GOT3 (cell line): ENCODE measurements around the gene GGT5.
"Not testable (repeated sequence)": the region's sequence is repeated elsewhere in the genome, so short reads cannot be mapped to it uniquely, and the experiment has no call there.

Source experiments
- DNase-seq: peaks from one replicate; lab custom pipeline; 2025; ENCODE audit warnings: mixed read lengths; lab: John Stamatoyannopoulos, UW

Gene GGT5

DNA sequence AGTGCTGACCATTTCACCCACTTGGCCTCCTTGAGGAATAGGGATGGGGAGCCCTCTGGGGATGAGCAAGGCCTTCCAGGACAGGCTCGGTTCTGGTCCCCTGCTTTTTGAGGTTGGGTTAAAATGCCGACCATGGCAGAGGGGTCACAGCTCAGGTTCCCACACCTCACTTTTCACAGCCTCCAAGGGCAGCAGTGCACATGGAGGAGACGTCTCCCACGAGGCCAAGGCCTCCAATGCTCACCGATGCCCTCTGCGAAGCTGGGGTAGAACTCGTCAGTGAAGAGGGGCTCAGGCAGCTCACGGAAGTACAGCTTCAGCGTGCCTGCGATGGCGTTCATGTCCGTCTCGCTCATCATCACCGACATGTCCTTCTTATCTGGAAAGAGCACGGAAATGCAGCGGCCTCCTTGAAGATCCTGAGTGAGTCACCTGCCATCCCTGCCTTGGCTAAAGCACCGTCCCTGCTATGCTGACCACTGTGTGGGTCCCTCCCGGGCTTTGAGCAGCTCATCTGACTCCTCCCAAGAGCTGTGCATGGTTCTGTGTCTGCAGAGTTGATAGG, 17.4 kb upstream of the GGT5 start:
- not testable (repeated sequence) for DNase-seq

DNA sequence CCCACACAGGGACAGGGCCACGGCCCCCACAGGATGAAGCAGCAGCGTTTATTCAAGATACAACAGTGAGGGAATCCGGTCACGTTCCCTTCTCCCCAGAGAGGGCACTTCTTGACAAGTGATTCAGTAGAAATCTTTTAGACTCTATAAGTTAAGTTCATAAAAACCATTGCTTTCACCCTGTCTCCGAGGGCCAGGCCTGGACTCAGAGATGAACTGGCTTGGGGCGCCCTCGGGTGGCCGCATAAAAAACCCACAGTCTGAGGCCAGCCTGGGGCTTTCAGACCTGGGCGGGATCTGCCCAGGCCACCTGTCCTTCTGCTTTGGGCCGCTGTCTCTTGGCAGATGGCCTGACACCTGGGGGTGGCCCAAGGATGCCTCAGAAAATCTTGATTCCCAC, 14.6 kb upstream of the GGT5 start:
- not testable (repeated sequence) for DNase-seq

DNA sequence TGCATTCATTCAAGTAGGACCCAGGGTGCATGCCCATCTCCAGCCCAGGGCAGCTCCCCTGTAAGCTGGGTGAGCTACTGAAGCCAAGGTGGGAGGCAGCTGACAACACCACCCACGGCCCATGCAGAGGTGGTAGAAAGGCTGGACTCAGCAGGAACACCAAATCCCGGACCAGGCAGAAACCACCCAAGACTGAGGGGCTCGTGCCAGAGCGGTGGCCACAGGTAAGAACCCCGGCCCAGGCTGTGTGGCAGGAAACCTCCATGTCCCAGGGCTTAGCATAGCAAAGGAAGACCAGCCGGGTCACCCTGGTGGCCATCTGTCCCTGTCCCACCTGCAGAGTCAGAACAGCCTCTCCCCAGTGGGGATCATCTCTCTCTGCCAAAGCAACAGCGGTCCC, 11.9 kb upstream of the GGT5 start:
- not testable (repeated sequence) for DNase-seq

DNA sequence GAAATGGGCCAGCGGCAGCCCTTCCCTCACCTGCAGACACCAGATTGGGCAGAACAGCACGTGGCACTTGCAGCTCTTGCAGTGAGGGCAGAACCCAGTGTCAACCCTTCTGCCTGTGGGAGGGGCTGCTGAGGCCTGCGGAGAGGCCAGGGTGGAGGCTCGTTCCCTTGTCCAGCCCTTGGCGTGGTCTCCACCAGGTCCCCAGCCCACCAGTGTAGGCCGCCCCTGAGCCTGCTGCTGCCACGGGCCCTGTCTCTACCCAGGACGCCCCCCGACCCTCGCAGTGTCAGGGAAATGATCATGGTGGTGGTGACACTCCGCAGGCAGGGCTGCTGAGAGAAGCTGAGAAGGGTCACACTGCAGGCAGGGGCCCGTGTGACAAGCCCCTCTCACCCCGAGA, 11.3 kb upstream of the GGT5 start:
- not testable (repeated sequence) for DNase-seq

DNA sequence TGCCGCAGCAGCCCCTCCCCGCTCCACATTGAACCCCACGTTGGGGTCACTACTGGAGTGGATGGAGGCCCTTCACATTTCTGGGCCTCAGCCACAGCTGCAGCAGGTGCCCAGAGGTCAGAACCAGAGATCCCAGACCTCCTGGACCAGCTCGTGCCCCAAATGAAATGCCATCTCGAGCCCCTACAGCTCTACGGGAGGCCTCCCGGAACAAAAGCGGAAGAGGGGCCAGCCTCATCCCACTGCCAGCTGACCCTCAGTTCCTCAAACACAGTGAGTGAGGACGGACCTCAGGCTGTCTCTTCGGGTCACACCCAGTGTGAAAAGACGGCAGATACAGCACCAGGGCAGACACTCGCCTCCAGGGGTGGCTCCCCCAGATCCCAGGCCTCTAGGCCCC, 8.2 kb upstream of the GGT5 start:
- DNase-seq: not testable (repeated sequence)

DNA sequence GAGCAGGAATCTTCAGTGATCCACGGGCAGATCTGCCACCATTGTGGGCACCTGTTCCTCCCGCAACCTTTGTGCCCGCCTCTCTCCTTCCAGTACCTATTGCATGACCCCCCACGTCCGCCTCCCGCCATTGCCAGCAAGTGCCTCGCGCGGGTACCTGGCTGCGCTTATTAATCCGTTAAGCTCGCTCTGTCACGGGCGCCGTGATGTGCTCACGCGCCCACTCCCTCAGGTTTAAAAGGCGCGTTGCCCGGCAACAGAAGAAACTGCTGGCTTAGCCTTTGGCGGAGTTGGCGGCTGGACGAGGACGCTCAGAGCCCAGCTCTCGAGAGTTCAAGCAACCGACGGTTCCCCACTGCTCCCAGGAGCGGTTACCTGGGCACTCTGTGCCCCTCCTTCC, 6.4 kb upstream of the GGT5 start:
- DNase-seq: not testable (repeated sequence)

DNA sequence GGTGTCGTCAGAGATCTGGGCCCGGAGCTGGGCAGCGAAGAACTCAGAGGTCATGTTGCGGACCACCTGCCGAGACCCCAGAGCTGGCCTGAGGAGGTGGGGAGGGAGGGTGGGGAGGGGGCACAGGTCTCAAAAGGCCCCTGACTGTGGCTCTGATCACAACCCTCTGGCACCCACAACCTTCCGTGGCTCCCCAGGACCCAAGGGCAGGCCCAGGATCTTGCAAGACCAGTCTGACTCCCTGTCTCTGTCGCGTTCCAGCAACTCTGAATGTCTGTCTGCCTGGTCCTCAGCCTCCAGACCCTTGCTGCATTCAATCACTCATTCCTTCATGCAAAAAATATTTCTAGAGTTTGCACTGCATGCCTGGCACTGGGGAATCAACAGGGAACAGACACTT, 4.5 kb upstream of the GGT5 start:
- DNase-seq: not testable (repeated sequence)

DNA sequence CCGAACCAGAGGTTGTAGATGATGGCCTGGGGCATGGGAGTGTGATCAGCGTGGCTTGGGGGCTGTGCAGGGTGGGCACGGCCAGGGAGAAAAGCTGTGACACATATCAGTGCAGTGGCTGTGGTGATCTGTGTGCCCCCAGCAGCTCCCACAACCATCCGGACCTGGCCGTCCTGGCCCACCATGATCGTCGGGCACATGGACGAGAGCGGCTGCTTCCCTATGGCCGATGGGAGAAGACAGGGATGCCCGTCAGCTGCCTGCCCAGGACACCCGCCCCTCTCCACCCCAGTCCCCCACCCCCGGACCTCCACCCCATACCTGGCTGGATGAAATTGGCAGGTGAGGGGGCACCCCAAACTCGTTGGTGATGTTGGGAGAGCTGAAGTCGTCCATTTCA, 3.7 kb upstream of the GGT5 start:
- DNase-seq: not testable (repeated sequence)

DNA sequence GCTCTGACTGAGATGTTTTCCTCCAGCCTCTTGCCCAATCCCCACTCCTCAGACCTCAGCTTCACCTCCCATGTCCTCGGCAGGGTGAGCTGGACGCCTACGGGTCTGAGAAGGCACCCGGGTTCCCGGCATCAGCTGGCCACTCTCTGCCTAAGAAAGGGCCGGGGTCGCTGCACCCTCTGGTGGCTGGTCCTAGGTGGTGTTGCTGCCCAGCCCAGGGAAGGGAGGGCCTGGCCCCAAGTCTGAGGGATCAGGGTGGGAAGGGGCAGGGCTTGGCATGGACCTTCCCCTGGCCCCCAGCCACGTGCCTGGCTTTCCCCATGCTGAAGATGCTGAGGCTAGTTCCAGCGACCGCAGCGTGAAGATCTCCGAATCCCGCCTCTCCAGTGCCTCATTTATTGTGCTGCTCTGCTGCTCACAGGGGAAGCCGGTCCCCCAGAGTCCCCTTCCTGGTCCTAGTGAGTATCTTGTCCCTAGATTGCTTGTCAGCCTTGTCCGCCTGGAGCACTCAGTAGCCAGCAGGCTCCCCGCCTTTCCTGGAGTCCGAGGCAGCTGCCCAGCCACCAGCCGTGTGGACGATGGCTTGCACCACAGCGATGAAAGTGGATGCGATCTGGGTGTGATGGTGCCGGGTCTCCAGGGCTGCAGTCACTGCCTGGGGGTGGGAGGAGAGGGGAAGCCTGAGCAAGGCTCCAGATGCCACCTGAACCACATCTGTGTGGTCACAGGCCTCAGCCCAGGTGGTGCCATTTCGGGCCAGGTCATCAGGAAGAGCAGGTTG, 2.9 kb upstream of the GGT5 start:
- DNase-seq: peak; percentile 85

DNA sequence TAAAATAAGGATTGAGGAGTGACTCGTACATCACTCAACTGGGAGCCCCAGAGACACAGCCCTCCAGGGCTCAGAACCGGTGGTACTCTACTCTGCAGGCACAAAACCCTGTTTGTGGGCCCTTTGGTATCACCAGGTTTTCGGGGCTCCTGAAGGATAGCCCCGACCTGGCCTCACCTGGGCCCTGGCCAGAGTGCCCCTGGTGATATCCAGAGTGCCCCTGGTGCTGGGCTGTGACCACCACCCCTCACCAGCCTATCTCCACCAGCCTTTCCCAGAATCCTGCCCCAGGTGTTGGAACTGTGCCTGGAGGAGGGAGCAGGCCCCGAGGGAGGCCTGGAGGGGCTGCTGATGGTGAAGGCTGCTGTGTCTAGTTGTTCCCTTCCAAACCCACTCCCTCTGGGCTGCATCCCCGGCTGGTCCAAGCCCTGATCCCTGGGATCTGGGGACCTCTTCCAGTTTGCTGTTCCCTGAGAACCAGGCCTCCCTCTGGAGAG, 2.2 kb upstream of the GGT5 start:
- no peak for DNase-seq

DNA sequence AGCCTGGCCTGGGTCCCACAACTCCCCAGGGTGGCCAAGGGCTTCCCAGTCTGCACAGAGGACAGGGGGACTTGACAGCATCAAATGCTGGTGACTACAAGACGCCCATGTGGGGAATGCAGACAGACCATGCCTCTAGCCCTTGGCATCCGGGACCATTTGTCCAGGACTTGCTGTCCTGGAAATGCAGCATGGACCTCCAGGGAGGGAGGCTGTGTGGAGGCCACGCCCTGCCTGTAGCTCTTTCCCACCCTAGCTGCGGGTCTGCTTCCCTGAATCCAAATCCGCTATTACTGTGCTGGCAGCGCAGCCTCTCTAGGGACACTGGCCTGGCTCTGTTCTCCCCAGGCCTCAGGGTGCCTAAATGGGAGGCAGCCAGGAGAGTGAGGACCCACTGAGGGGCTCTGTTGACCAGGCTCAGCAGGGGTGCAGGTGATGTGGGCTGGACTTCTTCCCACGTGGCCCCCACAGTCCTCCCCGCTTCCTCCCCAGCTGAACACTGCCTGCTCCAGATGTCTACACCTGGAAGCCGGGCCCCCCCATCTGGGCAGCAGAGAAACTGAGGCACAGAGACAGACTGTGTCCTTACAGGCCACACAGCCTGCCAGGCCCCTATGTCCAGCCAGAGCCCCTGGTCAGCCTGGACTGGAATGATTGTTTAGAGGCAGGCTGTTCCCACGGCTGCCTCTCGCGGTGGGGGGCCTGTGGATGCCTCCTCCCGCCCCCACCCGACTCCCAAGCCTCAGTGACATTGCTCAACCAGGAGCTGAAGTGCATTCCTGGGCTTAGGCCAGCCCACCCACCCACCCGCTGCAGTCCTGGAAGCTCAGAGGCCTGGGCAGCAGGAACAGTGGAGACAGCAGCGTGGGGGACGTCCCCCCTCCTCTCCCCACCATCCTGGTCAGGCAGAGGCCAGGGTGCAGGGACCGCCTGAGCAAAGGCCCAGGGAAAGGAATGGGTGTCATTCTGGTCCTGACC, 991 bp upstream of the GGT5 start:
- not testable (repeated sequence) for DNase-seq

DNA sequence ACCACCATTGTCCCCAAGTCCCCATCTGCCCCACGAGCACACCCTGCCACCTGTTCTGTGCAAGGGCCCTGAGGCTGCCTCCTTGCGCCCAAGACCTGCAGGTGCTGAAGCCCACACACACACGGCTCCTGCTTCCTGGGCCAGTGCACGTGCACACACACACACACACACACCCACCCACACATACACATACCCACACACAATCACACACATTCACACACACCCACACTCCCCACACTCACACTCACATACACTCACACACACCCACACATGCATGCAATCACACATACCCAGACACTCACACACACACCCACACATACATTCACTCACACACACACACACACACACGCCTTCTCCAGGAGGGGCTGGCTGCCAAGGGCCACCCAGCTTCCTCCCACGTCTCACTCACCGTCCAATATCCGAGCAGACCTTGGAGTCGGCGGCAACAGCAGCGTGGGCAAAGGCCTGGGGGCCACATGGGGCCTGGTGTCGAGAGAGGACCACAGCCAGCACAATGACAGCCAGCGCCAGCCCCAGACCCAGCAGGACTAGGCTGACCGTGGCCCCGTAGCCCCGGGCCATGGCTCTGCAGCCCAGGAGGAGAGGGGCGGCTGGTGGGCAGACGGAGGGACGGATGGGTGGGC, 616 bp downstream of the GGT5 start:
- no peak for DNase-seq

DNA sequence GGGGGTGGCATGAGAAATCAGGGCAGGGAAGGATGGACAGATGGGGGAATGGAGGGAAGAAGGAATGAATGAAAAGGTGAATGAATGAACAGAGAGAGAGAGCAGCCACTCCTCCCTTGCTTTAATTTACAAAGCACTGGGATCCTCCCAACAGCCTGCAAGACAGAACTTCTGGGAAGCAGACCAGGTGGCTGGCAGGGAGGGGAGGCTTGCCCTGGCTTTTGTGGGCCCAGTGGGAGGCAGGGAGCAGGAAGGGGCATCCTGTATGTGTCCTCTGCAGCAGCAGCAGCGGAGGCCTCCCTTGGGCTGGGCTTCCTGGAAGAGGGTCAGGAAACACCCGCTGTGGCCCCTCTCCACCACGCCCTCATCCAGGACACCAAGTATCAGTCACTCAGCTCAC, 1.5 kb downstream of the GGT5 start:
- DNase-seq: not testable (repeated sequence)

DNA sequence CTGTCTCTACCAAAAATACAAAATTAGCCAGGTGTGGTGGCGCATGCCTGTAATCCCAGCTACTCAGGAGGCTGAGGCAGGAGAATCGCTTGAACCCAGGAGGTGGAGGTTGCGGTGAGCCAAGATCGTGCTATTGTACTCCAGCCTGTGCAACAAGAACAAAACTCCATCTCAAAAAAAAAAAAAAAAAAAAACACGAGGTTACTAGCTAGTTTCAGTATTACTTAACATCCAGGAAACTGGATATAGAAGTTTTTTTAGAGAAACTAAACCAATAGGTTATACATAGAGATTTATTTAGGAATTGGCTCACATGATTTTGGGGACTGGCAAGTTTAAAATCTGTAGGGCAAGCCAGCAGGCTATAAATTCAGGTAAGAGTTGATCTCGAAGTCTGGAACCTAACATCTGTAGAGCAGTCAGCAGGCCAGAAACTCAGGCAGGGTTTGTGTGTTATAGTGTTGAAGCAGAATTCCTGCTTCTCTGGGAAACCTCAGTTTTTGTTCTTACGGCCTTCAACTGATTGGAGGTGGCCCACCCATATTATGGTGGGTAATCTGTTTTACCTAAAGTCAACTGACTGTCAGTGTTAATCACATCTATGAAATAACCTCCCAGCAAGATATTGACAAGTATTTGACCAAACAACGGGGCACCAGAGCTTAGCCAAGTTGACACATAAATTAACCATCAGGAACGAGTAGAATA, 3.7 kb downstream of the GGT5 start:
- DNase-seq: not testable (repeated sequence)

DNA sequence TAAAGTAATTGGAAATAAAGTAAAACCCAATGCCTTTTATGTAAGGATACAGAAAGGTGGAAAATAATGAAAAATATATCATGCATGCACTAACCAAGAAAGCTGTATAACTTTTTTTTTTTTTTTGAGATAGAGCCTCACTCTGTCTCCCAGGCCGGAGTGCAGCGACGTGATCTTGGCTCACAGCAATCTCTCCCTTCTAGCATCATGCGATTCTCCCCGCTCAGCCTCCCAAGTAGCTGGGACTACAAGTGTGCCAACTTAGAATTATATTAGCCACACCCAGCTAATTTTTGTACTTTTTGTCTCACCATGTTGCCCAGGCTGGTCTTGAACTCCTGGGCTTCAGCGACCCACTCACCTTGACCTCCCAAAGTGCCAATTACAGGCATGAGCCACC, 4.5 kb downstream of the GGT5 start:
- DNase-seq: no peak

DNA sequence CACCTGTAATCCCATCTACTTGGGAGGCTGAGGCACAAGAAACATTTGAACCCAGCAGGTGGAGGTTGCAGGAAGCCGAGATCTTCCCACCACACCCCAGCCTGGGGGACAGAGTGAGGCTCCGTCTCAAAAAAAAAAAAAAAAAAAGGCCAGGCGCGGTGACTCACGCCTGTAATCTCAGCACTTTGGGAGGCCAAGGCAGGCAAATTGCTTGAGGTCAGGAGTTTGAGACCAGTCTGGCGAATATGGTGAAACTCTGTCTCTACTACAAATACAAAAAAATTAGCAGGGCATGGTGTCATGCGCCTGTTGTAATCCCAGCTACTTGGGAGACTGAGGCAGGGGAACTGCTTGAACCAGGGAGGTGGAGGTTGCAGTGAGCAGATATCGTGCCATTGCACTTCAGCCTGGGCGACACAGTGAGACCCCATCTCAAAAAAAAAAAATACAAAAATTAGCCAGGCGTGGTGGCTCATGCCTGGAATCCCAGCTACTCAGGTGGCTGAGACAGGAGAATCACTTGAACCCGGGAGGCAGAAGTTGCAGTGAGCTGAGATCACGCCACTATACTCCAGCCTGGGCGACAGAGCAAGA, 6.7 kb downstream of the GGT5 start:
- DNase-seq: not testable (repeated sequence)

DNA sequence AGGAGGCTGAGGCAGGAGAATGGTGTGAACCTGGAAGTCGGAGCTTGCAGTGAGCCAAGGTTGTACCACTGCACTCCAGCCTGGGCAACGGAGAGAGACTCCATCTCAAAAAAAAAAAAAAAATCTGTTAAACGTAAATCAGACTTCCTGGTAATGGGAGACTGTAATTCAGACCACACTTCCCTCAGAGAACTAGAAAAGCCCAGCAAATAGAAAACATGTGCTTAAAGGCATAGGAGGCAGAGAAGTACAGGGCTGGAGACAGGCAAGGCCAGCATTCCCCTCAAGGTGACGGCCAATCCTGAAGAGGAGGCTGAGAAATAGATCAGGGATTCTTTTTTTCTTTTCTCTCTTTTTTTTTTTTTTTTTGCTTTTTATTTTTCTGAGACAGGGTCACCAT, 8.2 kb downstream of the GGT5 start:
- no peak for DNase-seq

DNA sequence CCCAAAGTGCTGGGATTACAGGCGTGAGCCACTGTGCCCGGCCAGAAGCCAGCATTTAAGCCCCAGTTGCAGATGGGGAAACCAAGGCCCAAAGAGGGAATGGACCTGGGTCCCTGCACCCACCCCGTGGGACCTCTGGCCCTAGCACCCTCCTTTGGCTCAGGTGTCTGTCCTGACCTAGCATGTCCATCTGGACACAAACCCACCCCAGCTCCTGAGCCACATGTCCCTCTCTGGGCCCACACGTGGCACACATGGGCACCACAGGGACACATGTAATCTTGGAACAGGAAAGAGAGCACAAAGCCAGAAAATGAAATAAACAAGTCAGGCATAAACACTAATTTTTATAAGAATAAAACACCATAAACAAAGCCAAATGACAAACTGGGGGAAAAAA, 9.6 kb downstream of the GGT5 start:
- no peak for DNase-seq

DNA sequence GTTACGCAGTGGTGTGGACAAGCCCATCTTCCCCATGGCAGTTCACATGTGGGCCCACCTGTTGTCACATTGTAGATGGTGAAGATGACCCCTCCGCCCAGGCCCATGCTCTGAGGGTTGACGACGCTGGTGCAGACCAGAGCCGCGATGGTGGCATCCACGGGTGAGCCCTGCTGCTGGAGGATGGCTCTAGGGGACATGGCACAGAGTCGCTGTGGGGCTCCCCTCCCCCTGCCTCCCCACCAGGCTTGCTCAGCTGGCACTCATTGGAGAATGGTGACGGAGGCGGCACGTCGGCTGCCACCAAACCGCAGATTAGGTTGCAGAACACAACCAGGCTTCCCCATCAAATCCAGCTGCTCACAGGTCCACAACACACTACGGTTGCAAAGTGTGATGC, 11.1 kb downstream of the GGT5 start:
- no peak for DNase-seq

DNA sequence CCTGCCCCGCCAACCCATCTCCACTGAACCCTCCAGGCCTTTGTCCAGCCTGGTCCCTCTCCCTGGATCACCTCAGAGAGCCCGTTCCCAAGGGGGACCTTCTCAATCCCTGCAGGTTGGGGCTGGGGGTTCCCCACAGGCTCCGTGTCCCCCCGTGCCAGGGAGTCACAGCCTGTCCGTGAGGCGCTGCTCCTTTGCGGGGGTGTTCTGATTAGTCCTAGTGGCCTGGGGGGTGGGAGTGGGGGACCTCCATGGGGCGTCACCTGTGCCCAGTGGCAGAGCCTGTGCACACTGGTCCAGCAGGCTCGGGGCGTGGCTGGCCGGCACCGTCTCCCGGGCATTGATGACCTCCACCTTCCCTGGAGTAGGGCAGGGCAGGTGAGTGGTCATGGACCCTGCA, 11.6 kb downstream of the GGT5 start:
- DNase-seq: no peak

DNA sequence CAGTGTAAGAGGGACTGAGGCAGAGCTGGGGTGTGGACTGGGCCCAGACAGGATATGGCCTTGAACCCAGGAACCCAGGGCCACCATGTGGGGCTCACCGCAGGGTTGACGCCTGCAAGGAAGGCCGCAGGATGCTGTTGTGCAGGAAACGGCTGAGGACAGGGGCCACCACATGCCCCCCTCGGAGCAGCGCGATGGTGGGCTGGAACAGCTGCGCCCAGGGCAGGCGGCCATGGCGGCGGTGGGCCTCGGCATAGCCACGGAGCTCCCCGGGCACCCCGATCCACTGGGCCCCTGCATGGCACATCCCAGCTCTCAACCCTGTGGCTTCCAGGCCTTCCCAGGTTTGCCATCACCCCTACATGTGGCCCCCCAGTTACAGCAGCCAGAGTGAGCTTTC, 12.2 kb downstream of the GGT5 start:
- DNase-seq: no peak
